Lower lobe of right lung (tissue), 2 donors: ENCODE results near the gene STRA6. TPM values are rescaled to one million over a fixed set of nuclear protein-coding genes. Genes with fewer than 3 reads are reported as not detected.

Experiments used
- ATAC-seq, 2 donors: fragments of 200-7000 bp; cut with Tn5 transposase; one replicate each; pipeline ENCODE4 v1.9.1; 2020 to 2022; ENCODE audit warnings: mild to moderate bottlenecking in 2 of 2, moderate library complexity in 2 of 2
- DNase-seq: peaks from one replicate; pipeline ENCODE4 v3.0.0-alpha.2; 2020
- H3K27ac ChIP-seq: fragments of 200-600 bp; one replicate; pipeline ENCODE4 v1.8.0; 2022
- H3K27me3 ChIP-seq: fragments of 200-600 bp; one replicate; pipeline ENCODE4 v1.8.0; 2022; ENCODE audit warnings: low read depth
- H3K36me3 ChIP-seq: fragments of 200-600 bp; one replicate; pipeline ENCODE4 v1.8.0; 2022; ENCODE audit warnings: mild to moderate bottlenecking
- H3K4me1 ChIP-seq: fragments of 200-600 bp; one replicate; pipeline ENCODE4 v1.8.0; 2022
- H3K4me3 ChIP-seq: fragments of 200-600 bp; one replicate; pipeline ENCODE4 v1.8.0; 2022; ENCODE audit warnings: mild to moderate bottlenecking
- H3K9me3 ChIP-seq: fragments of 200-600 bp; one replicate; pipeline ENCODE4 v1.8.0; 2022
- CTCF ChIP-seq: fragments of 200-600 bp; IDR thresholded peaks from one replicate; pipeline ENCODE4 v1.8.0; 2022; ENCODE audit warnings: antibody characterized with exemption, mild to moderate bottlenecking
- intact Hi-C: fragments of 100-400 bp; cut with DNase I; formaldehyde crosslinking; loops from one replicate; pipeline ENCODE4 v1.11.0; 2022
- total RNA-seq: library from RNA; stranded (reverse); fragmentation: NEBNext Ultra II Directional; extraction: Animal tissue kit (Norgen Biotek cat#: 25700); gene quantifications from one replicate; pipeline ENCODE4 v1.2.1, GENCODE V29; 2021
- donor health status: DM: no; HTN: yes; CAD: no; lungs with severe emphysema.

STRA6 gene
- total RNA-seq, 1 donor from 2014 or later: not detected

GRCh38 chr15:74130849-74131627 is 71.5 kb downstream of the STRA6 start:
- no peak for TF ChIP-seq CTCF
- Histone ChIP-seq H3K36me3 (no peaks in the 10 kb centered on the region), H3K9me3 (no peaks in the 10 kb centered on the region), H3K4me3 (no peak overlapping the region), H3K27me3 (peaks cover 88% of the 10 kb centered on the region), H3K4me1 (peaks cover 41% of the 10 kb centered on the region), H3K27ac (no peak overlapping the region)
- no peak for DNase-seq
- intact Hi-C loops: no loop called here
- no peak for ATAC-seq

- Histone ChIP-seq H3K4me3 (peak within 1 kb of the TSS; percentile 46), H3K4me1 (peaks cover 35% of the 10 kb centered on the region), H3K27me3 (peaks cover 86% of the 10 kb centered on the region), H3K36me3 (no peaks in the 10 kb centered on the region), H3K9me3 (no peaks in the 10 kb centered on the region), H3K27ac (no peak within 1 kb of the TSS)
- TF ChIP-seq CTCF: no peak
- intact Hi-C loops: no loop called here
- ATAC-seq (no peak), DNase-seq (no peak)
Observed at GRCh38 chr15:74130155-74130848, 72.3 kb downstream of the STRA6 start, which contains the start of gene ISLR2. TSS of gene ISLR2 (plus strand) at chr15:74130586. CDS start at chr15:74132755, 2,169 bp downstream.

- intact Hi-C loops: loop anchor here (5.0 kb wide), 1 partner anchor 178 kb away; no protein-coding TSS in a partner anchor
- Histone ChIP-seq H3K36me3 (no peaks in the 10 kb centered on the region), H3K27ac (no peak overlapping the region), H3K27me3 (peaks cover 86% of the 10 kb centered on the region), H3K4me1 (peaks cover 35% of the 10 kb centered on the region), H3K4me3 (peak overlapping the region; percentile 46), H3K9me3 (no peaks in the 10 kb centered on the region)
- no peak for TF ChIP-seq CTCF
- ATAC-seq (no peak), DNase-seq (no peak)
Observed at GRCh38 chr15:74129586-74130154, 72.9 kb downstream of the STRA6 start.

Other genes starting within 250 kb of the STRA6 start
- 16.3 TPM for gene STOML1, start 210.5 kb downstream of the STRA6 start, total RNA-seq
- gene PML, start 208.1 kb downstream of the STRA6 start, total RNA-seq: 79.4 TPM
- gene GOLGA6A, start 120.2 kb downstream of the STRA6 start, total RNA-seq: not detected
- 1.2 TPM for gene ISLR2, start 72.2 kb downstream of the STRA6 start, total RNA-seq
- 24.0 TPM for gene ISLR, start 29.1 kb downstream of the STRA6 start, total RNA-seq
- gene CCDC33, start 33.5 kb upstream of the STRA6 start, total RNA-seq: 5.9 TPM
- 0.59 TPM for gene CYP11A1, start 164.9 kb upstream of the STRA6 start, total RNA-seq
- 4.6 TPM for gene SEMA7A, start 231.2 kb upstream of the STRA6 start, total RNA-seq